HepG2 (cell line): ENCODE results near the gene EPHA4. TPM values are rescaled to one million over a fixed set of nuclear protein-coding genes. Genes with fewer than 3 reads are reported as not detected.

ENCODE experiments used
- ATAC-seq: fragments of 200-7000 bp; cut with Tn5 transposase; 3 replicates; pipeline ENCODE4 v1.9.1; 2020; ENCODE audit warnings: mild to moderate bottlenecking, moderate library complexity
- BruUV-seq: library from RNA; stranded (reverse); fragments of 400-500 nt; replicated peaks from 2 replicates; lab custom pipeline; 2021; lab: Mats Ljungman, UMichigan
- CTCF ChIA-PET: fragments of 300-600 bp; formaldehyde crosslinking; extraction: SDS; loops from one replicate; lab custom pipeline; 2021; ENCODE audit warnings: low total read pairs, inconsistent platforms, low intra/inter-chr PET ratio; lab: Yijun Ruan, JAX
- POLR2A ChIA-PET: fragments of 350-600 bp; sonication (Branson Sonifier 250); formaldehyde crosslinking; loops from one replicate; lab custom pipeline; 2020; ENCODE audit warnings: antibody characterized with exemption, inconsistent platforms; lab: Yijun Ruan, JAX
- DNase-seq: peaks from one replicate; pipeline ENCODE4 v3.0.0-alpha.2; 2015; ENCODE audit warnings: low spot score
- FAIRE-seq: peaks from 3 replicates; lab custom pipeline; 2011; peaks lifted over from hg19 to GRCh38; lab: Jason Lieb, UNC
- H2AFZ ChIP-seq: one replicate; pipeline ENCODE4 v1.6.1; 2011; ENCODE audit warnings: low read length, inconsistent platforms
- H3K27ac ChIP-seq: fragments of 300-600 bp; 3 replicates; pipeline ENCODE4 v1.8.0; 2011; ENCODE audit warnings: mixed run types, mild to moderate bottlenecking, mixed read lengths, low read length, inconsistent platforms; ENCODE audit not compliant: insufficient read depth; ENCODE audit errors: extremely low read length
- H3K27me3 ChIP-seq, 2 experiments: fragments of 200-600 bp in 1 of 2; 2 replicates in 1 of 2; 3 replicates in 1 of 2; pipeline versions ENCODE4 v1.6.0 to v1.8.0; 2011; ENCODE audit warnings: low read length in 2 of 2, mild to moderate bottlenecking in 2 of 2, moderate library complexity in 2 of 2, inconsistent platforms in 1 of 2; ENCODE audit not compliant: insufficient read depth in 2 of 2, control insufficient read depth in 1 of 2
- H3K36me3 ChIP-seq, 2 experiments: fragments of 200-600 bp in 1 of 2; replicated peaks in 1 of 2; 2 replicates in 1 of 2; 3 replicates in 1 of 2; pipeline versions ENCODE4 v1.5.1 to v1.8.0; 2011; ENCODE audit warnings: low read length in 2 of 2, inconsistent platforms in 1 of 2; ENCODE audit not compliant: insufficient read depth in 2 of 2, control insufficient read depth in 1 of 2
- H3K4me1 ChIP-seq: 2 replicates; pipeline ENCODE4 v1.5.1; 2012; ENCODE audit warnings: low read length, inconsistent platforms; ENCODE audit not compliant: insufficient read depth
- H3K4me2 ChIP-seq: 2 replicates; pipeline ENCODE4 v1.6.0; 2011; ENCODE audit warnings: low read depth, low read length, inconsistent platforms
- H3K4me3 ChIP-seq, 3 experiments: fragments of 200-600 bp in 1 of 3; sonication (generic), shearing (Covaris generic) in 1 of 3; replicated peaks in 1 of 3; 2 replicates each; pipeline ENCODE4 v1.5.1; 2011 to 2016; ENCODE audit warnings: low read length in 3 of 3, inconsistent platforms in 2 of 3, low read depth in 2 of 3, mild to moderate bottlenecking in 2 of 3, control low read depth in 1 of 3, mixed read lengths in 1 of 3; ENCODE audit not compliant: insufficient read depth in 1 of 3
- H3K79me2 ChIP-seq: one replicate; pipeline ENCODE4 v1.6.1; 2011; ENCODE audit warnings: low read length, inconsistent platforms; ENCODE audit not compliant: insufficient read depth
- H3K9ac ChIP-seq: 2 replicates; pipeline ENCODE4 v1.6.0; 2011; ENCODE audit warnings: mild to moderate bottlenecking, low read depth, low read length, inconsistent platforms; ENCODE audit not compliant: insufficient read depth
- H3K9me3 ChIP-seq: 2 replicates; pipeline ENCODE4 v1.5.1; 2012; ENCODE audit warnings: mild to moderate bottlenecking, low read length
- H4K20me1 ChIP-seq: 2 replicates; pipeline ENCODE4 v1.6.0; 2011; ENCODE audit warnings: inconsistent platforms, mild to moderate bottlenecking, low read length, moderate library complexity; ENCODE audit not compliant: insufficient read depth
- ATRX ChIP-seq: sonication (generic); formaldehyde crosslinking; IDR thresholded peaks from 2 replicates; pipeline ENCODE4 v1.4.0; 2020; ENCODE audit warnings: missing genetic modification reagents, borderline replicate concordance
- ERF ChIP-seq: IDR thresholded peaks from 2 replicates; pipeline ENCODE4 v1.6.1; 2018; ENCODE audit warnings: missing biosample characterization, missing genetic modification reagents
- MAFG ChIP-seq: sonication (generic); formaldehyde crosslinking; IDR thresholded peaks from 2 replicates; pipeline ENCODE4 v1.5.1; 2020; ENCODE audit warnings: mild to moderate bottlenecking, missing genetic modification reagents
- SIX4 ChIP-seq: sonication (generic); formaldehyde crosslinking; IDR thresholded peaks from 2 replicates; pipeline ENCODE4 v1.4.0; 2020; ENCODE audit warnings: missing genetic modification reagents
- THAP11 ChIP-seq: IDR thresholded peaks from 2 replicates; pipeline ENCODE4 v1.6.1; 2016; ENCODE audit warnings: missing biosample characterization, missing genetic modification reagents
- XRCC5 ChIP-seq: fragments of 200-400 bp; formaldehyde crosslinking; optimal IDR thresholded peaks from 2 replicates; pipeline ENCODE3; 2017; ENCODE audit warnings: mild to moderate bottlenecking, low read length
- ZNF383 ChIP-seq: sonication (generic); formaldehyde crosslinking; IDR thresholded peaks from 2 replicates; pipeline ENCODE4 v1.4.0; 2020; ENCODE audit warnings: missing genetic modification reagents, mild to moderate bottlenecking, borderline replicate concordance
- WGBS: methylation state at CpG from one replicate; pipeline ENCODE4 v1.1.6; 2017; ENCODE audit warnings: low lambda C conversion rate; 5-methylcytosine and 5-hydroxymethylcytosine counted together
- in situ Hi-C: cut with HindIII; loops from 2 replicates; pipeline ENCODE4 v1.10.0; 2017; ENCODE audit warnings: low pct_unique_long_range_greater_than_20kb; ENCODE audit not compliant: extremely low pct_ligation_motif_present
- intact Hi-C: fragments of 100-400 bp; cut with micrococcal nuclease; formaldehyde crosslinking; loops from one replicate; pipeline ENCODE4 v1.10.0; 2022; ENCODE audit not compliant: unreplicated experiment
- polyA plus RNA-seq, 8 experiments: library from polyadenylated mRNA; depleted of rRNA in 3 of 8; stranded (reverse) in 7 of 8; unstranded in 1 of 8; fragments of >200 nt; fragmentation: Illumina TruSeq in 4 of 8; extraction: Trizol in 4 of 8; gene quantifications; 2 replicates each; pipeline versions ENCODE4 v1.2.1 to v1.2.3, GENCODE V29; 2011 to 2016; ENCODE audit warnings: low read depth in 4 of 8, missing spikeins in 1 of 8, mixed read lengths in 1 of 8; ENCODE audit not compliant: insufficient read depth in 1 of 8
- total RNA-seq, 5 experiments: library from RNA; depleted of rRNA; stranded (reverse); fragments of >200 nt; fragmentation: Illumina TruSeq; extraction: Trizol; gene quantifications; 2 replicates each; pipeline ENCODE4 v1.2.3, GENCODE V29; 2016; ENCODE audit warnings: low read depth in 1 of 5
- TF ChIP-seq, protein P1 (sequence below): sonication (generic); formaldehyde crosslinking; IDR thresholded peaks from 2 replicates; pipeline ENCODE4 v1.9.0; 2021; ENCODE audit warnings: missing genetic modification reagents, mild to moderate bottlenecking, borderline replicate concordance
- TF ChIP-seq, protein P2 (sequence below): sonication (generic); formaldehyde crosslinking; conservative IDR thresholded peaks from 2 replicates; pipeline ENCODE4 v1.8.1; 2023; ENCODE audit warnings: missing genetic modification reagents
- TF ChIP-seq, protein P3 (sequence below): sonication (generic); formaldehyde crosslinking; IDR thresholded peaks from 2 replicates; pipeline ENCODE4 v1.5.0; 2020; ENCODE audit warnings: missing genetic modification reagents, mild to moderate bottlenecking, borderline replicate concordance
- TF ChIP-seq, protein P4 (sequence below): IDR thresholded peaks from 2 replicates; pipeline ENCODE4 v1.6.1; 2012; ENCODE audit warnings: low read depth, low read length, improper control_type of control experiment

EPHA4 gene
- total and polyA plus RNA-seq, 2 of the 13 experiments (the other 11 are each of a cell fraction or from before 2014, with no cell fraction given), result not detected

GRCh38 chr2:221530653-221531037, 41.5 kb downstream of the EPHA4 start:
- Histone ChIP-seq H3K9me3 (no peaks in the 10 kb centered on the region), H3K4me2 (no peak overlapping the region), H3K79me2 (no peaks in the 10 kb centered on the region), H3K4me3 (no peak overlapping the region), H3K4me1 (no peaks in the 10 kb centered on the region), H3K27me3 (peaks cover 0 to 16% of the 10 kb centered on the region in 2 experiments; a peak in 3 of 5 replicates), H3K27ac (no peak overlapping the region), H3K9ac (no peak overlapping the region), H3K36me3 (no peaks in the 10 kb centered on the region), H4K20me1 (no peaks in the 10 kb centered on the region), H2AFZ (no peak overlapping the region)
- 0% methylated on average over 2 of the region's 2 CpGs for WGBS
- ChIA-PET POLR2A (no interaction called here), CTCF (no interaction called here)
- no peak for ATAC-seq
- no TSS peak for BruUV-seq
- TF ChIP-seq SIX4 (CRISPR knock-in tag) (no peak), ERF (CRISPR knock-in tag) (no peak), ZNF383 (CRISPR knock-in tag) (no peak), XRCC5 (no peak), MAFG (CRISPR knock-in tag) (no peak), ATRX (CRISPR knock-in tag) (no peak), THAP11 (CRISPR knock-in tag) (no peak)
- TF ChIP-seq, protein P1, sequence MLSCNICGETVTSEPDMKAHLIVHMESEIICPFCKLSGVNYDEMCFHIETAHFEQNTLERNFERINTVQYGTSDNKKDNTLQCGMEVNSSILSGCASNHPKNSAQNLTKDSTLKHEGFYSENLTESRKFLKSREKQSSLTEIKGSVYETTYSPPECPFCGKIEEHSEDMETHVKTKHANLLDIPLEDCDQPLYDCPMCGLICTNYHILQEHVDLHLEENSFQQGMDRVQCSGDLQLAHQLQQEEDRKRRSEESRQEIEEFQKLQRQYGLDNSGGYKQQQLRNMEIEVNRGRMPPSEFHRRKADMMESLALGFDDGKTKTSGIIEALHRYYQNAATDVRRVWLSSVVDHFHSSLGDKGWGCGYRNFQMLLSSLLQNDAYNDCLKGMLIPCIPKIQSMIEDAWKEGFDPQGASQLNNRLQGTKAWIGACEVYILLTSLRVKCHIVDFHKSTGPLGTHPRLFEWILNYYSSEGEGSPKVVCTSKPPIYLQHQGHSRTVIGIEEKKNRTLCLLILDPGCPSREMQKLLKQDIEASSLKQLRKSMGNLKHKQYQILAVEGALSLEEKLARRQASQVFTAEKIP (CRISPR knock-in tag), result no peak
- TF ChIP-seq, protein P2, sequence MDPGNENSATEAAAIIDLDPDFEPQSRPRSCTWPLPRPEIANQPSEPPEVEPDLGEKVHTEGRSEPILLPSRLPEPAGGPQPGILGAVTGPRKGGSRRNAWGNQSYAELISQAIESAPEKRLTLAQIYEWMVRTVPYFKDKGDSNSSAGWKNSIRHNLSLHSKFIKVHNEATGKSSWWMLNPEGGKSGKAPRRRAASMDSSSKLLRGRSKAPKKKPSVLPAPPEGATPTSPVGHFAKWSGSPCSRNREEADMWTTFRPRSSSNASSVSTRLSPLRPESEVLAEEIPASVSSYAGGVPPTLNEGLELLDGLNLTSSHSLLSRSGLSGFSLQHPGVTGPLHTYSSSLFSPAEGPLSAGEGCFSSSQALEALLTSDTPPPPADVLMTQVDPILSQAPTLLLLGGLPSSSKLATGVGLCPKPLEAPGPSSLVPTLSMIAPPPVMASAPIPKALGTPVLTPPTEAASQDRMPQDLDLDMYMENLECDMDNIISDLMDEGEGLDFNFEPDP (CRISPR knock-in tag), result no peak
- TF ChIP-seq, protein P3, sequence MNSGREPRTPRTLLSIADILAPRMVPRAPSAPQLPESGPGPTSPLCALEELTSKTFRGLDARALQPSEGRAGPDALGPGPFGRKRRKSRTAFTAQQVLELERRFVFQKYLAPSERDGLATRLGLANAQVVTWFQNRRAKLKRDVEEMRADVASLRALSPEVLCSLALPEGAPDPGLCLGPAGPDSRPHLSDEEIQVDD, result no peak
- TF ChIP-seq, protein P4, sequence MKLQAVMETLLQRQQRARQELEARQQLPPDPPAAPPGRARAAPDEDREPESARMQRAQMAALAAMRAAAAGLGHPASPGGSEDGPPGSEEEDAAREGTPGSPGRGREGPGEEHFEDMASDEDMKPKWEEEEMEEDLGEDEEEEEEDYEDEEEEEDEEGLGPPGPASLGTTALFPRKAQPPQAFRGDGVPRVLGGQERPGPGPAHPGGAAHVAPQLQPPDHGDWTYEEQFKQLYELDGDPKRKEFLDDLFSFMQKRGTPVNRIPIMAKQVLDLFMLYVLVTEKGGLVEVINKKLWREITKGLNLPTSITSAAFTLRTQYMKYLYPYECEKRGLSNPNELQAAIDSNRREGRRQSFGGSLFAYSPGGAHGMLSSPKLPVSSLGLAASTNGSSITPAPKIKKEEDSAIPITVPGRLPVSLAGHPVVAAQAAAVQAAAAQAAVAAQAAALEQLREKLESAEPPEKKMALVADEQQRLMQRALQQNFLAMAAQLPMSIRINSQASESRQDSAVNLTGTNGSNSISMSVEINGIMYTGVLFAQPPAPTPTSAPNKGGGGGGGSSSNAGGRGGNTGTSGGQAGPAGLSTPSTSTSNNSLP, result no peak
- no peak for DNase-seq
- in situ Hi-C loops, result no loop called here
- intact Hi-C loops, result no loop called here
- no peak for FAIRE-seq
